BLaER1 treated with 17β-estradiol and CSF1 and Interleukin-3, amounts not matched to agents 10 nM and 100 nM (cell line): Measurements from ENCODE around the gene MECP2.

Experiments
- H3K27ac ChIP-seq, 11 experiments: shearing (Covaris generic); formaldehyde crosslinking; 2 replicates each; pipeline ENCODE4 v1.8.1; 2022
- H3K27me3 ChIP-seq, 11 experiments: shearing (Covaris generic); formaldehyde crosslinking; 2 replicates each; pipeline ENCODE4 v1.8.1; 2022
- H3K36me3 ChIP-seq, 11 experiments: shearing (Covaris generic); formaldehyde crosslinking; 2 replicates each; pipeline ENCODE4 v1.8.1; 2022
- H3K4me1 ChIP-seq, 10 experiments: shearing (Covaris generic); formaldehyde crosslinking; 2 replicates each; pipeline ENCODE4 v1.8.1; 2022
- H3K4me2 ChIP-seq, 11 experiments: shearing (Covaris generic); formaldehyde crosslinking; 2 replicates each; pipeline ENCODE4 v1.8.1; 2022
- H3K4me3 ChIP-seq, 10 experiments: shearing (Covaris generic); formaldehyde crosslinking; 2 replicates each; pipeline ENCODE4 v1.8.1; 2022
- H3K9ac ChIP-seq, 11 experiments: shearing (Covaris generic); formaldehyde crosslinking; 2 replicates each; pipeline ENCODE4 v1.8.1; 2022
- H3K9me3 ChIP-seq, 11 experiments: shearing (Covaris generic); formaldehyde crosslinking; replicated peaks in 1 of 11; 2 replicates each; pipeline ENCODE4 v1.8.1; 2022
- H4K20me1 ChIP-seq, 11 experiments: shearing (Covaris generic); formaldehyde crosslinking; 2 replicates each; pipeline ENCODE4 v1.8.1; 2022
- Cebpa-rat ChIP-seq, 11 experiments: shearing (Covaris generic); IDR thresholded peaks; 2 replicates each; pipeline ENCODE4 v1.8.1; 2022

Gene MECP2

DNA sequence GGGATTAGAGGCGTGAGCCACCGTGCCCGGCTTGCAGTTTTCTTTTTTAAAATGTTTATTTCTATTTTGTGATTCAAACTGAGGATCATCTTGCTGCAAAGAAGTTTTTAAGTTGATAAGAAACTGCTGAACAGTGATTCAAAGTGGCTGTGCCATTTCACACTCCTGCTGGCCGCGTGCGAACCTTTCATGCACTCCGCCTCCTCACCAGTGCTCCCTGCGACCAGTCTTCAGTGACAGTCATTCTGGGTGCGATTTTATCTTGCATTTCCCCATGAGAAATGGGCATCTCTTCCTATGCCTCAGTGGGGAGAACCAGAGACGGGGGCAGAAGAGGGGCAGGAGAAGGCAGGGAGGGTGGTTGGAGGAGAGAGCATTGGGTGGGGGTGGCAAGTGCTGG lies 103.5 kb downstream of the MECP2 start:
- H3K4me1 ChIP-seq: peaks cover 15 to 41% (median 27%) of the 10 kb centered on the region in 10 experiments
- no peaks in the 10 kb centered on the region for H3K36me3 ChIP-seq
- H3K4me3 ChIP-seq: no peak overlapping the region
- H3K27ac ChIP-seq: no peak overlapping the region
- H3K9ac ChIP-seq: no peak overlapping the region
- peaks cover 0 to 20% (median 0%) of the 10 kb centered on the region in 11 experiments; a peak in 3 of 22 replicates for H4K20me1 ChIP-seq
- peaks cover 78 to 96% (median 93%) of the 10 kb centered on the region in 11 experiments for H3K27me3 ChIP-seq
- H3K9me3 ChIP-seq: peaks cover 0 to 12% (median 8%) of the 10 kb centered on the region in 11 experiments; a peak in 15 of 22 replicates
- H3K4me2 ChIP-seq: no peak overlapping the region
- no peak for TF ChIP-seq Cebpa-rat (IDR thresholded peaks at IDR 0.05)

- Histone ChIP-seq H3K4me3 (no peak overlapping the region), H3K9me3 (peaks cover 0 to 12% (median 8%) of the 10 kb centered on the region in 11 experiments; a peak in 15 of 22 replicates), H4K20me1 (peaks cover 0 to 20% (median 0%) of the 10 kb centered on the region in 11 experiments; a peak in 4 of 22 replicates)
Measured at GRCh38 chrX:153993079-153993478, 104.4 kb downstream of the MECP2 start.

GRCh38 chrX:153992180-153992579 lies 105.3 kb downstream of the MECP2 start:
- peak overlapping the region in 5 of 11 experiments; percentile 0 to 49 (median 17); a peak in 4 of 22 replicates for H3K27ac ChIP-seq
- TF ChIP-seq Cebpa-rat (IDR thresholded peaks at IDR 0.05): no peak
- peaks cover 0 to 17% (median 0%) of the 10 kb centered on the region in 11 experiments; a peak in 4 of 22 replicates for H4K20me1 ChIP-seq
- peaks cover 26 to 54% (median 39%) of the 10 kb centered on the region in 10 experiments for H3K4me1 ChIP-seq
- peaks cover 73 to 96% (median 92%) of the 10 kb centered on the region in 11 experiments for H3K27me3 ChIP-seq
- no peak overlapping the region for H3K4me3 ChIP-seq
- H3K9me3 ChIP-seq: peaks cover 0 to 12% (median 8%) of the 10 kb centered on the region in 11 experiments; a peak in 15 of 22 replicates
- no peaks in the 10 kb centered on the region for H3K36me3 ChIP-seq
- H3K4me2 ChIP-seq: peak overlapping the region in 7 of 11 experiments; percentile 6 to 42 (median 18); a peak in 8 of 22 replicates
- H3K9ac ChIP-seq: no peak overlapping the region

More at GRCh38 chrX:153993079-153993478, 104.4 kb downstream of the MECP2 start:
- no peak for TF ChIP-seq Cebpa-rat (IDR thresholded peaks at IDR 0.05)
- no peak overlapping the region for H3K9ac ChIP-seq
- H3K27ac ChIP-seq: no peak overlapping the region
- no peaks in the 10 kb centered on the region for H3K36me3 ChIP-seq
- H3K4me2 ChIP-seq: 0 out of 22 replicates have a peak overlapping the region, but pooled peaks of 1 of the 11 experiments have one; percentile 4
- H3K27me3 ChIP-seq: peaks cover 77 to 96% (median 93%) of the 10 kb centered on the region in 11 experiments
- peaks cover 24 to 49% (median 32%) of the 10 kb centered on the region in 10 experiments for H3K4me1 ChIP-seq

GRCh38 chrX:153991013-153991580 lies 106.4 kb downstream of the MECP2 start:
- Histone ChIP-seq H4K20me1 (peaks cover 0 to 19% (median 0%) of the 10 kb centered on the region in 11 experiments; a peak in 6 of 22 replicates), H3K4me1 (peaks cover 32 to 65% (median 50%) of the 10 kb centered on the region in 10 experiments), H3K4me3 (no peak overlapping the region), H3K9ac (peak overlapping the region in 1 of 11 experiments; percentile 30; a peak in 2 of 22 replicates), H3K36me3 (no peaks in the 10 kb centered on the region), H3K4me2 (peak overlapping the region in 8 of 11 experiments; percentile 2 to 71 (median 48); a peak in 5 of 22 replicates), H3K9me3 (peaks cover 0 to 12% (median 8%) of the 10 kb centered on the region in 11 experiments; a peak in 15 of 22 replicates), H3K27ac (peak overlapping the region in 8 of 11 experiments; percentile 57 to 71 (median 68); a peak in 15 of 22 replicates), H3K27me3 (peaks cover 73 to 96% (median 92%) of the 10 kb centered on the region in 11 experiments)
- no peak for TF ChIP-seq Cebpa-rat (IDR thresholded peaks at IDR 0.05)

- Histone ChIP-seq H3K4me1 (peaks cover 41 to 75% (median 58%) of the 10 kb centered on the region in 10 experiments), H3K9ac (peak overlapping the region in 8 of 11 experiments; percentile 21 to 57 (median 48); a peak in 11 of 22 replicates)
Measured at GRCh38 chrX:153989973-153990655, 107.4 kb downstream of the MECP2 start.

DNA sequence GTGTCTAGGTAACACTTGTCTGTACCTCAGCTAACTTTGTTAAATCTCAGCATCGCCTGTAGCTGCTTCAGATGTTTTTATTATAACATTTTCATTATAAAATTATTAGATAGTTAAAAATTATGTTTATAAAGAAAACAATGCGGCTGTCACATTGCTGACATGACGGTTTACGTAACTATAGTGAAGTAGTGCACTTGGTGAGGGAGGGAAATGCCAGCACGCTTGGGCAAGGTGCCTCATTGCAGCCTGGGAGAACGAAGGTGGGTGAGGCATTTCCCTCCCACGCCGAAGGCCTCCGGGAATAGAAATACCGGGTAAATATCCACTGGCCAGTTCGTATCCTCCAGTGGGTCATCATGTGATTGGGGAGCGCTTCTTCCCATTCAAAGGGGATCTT lies 109.0 kb downstream of the MECP2 start:
- no peak for TF ChIP-seq Cebpa-rat (IDR thresholded peaks at IDR 0.05)
- peaks cover 0 to 12% (median 8%) of the 10 kb centered on the region in 11 experiments; a peak in 15 of 22 replicates for H3K9me3 ChIP-seq
- peak overlapping the region in 6 of 11 experiments; percentile 11 to 69 (median 51); a peak in 8 of 22 replicates for H3K27ac ChIP-seq
- peaks cover 58 to 91% (median 73%) of the 10 kb centered on the region in 10 experiments for H3K4me1 ChIP-seq
- H4K20me1 ChIP-seq: peaks cover 0 to 37% (median 25%) of the 10 kb centered on the region in 11 experiments; a peak in 13 of 22 replicates
- H3K4me3 ChIP-seq: no peak overlapping the region
- no peaks in the 10 kb centered on the region for H3K36me3 ChIP-seq
- H3K9ac ChIP-seq: 0 out of 22 replicates have a peak overlapping the region, but pooled peaks of 1 of the 11 experiments have one; percentile 6
- peaks cover 82 to 96% (median 94%) of the 10 kb centered on the region in 11 experiments for H3K27me3 ChIP-seq
- H3K4me2 ChIP-seq: peak overlapping the region in 5 of 11 experiments; percentile 18 to 44 (median 24); a peak in 4 of 22 replicates

More at GRCh38 chrX:153989973-153990655, 107.4 kb downstream of the MECP2 start:
- 0 out of 22 replicates have a peak, but pooled peaks of 1 of the 11 experiments have one; percentile 19 for TF ChIP-seq Cebpa-rat (IDR thresholded peaks at IDR 0.05)
- Histone ChIP-seq H3K4me3 (no peak overlapping the region), H3K9me3 (peaks cover 0 to 12% (median 8%) of the 10 kb centered on the region in 11 experiments; a peak in 15 of 22 replicates), H3K27ac (peak overlapping the region in 9 of 11 experiments; percentile 3 to 71 (median 68); a peak in 18 of 22 replicates), H3K4me2 (peak overlapping the region; percentile 31 to 71 (median 51)), H4K20me1 (peaks cover 0 to 23% (median 9%) of the 10 kb centered on the region in 11 experiments; a peak in 11 of 22 replicates), H3K36me3 (no peaks in the 10 kb centered on the region), H3K27me3 (peaks cover 71 to 96% (median 92%) of the 10 kb centered on the region in 11 experiments)

DNA sequence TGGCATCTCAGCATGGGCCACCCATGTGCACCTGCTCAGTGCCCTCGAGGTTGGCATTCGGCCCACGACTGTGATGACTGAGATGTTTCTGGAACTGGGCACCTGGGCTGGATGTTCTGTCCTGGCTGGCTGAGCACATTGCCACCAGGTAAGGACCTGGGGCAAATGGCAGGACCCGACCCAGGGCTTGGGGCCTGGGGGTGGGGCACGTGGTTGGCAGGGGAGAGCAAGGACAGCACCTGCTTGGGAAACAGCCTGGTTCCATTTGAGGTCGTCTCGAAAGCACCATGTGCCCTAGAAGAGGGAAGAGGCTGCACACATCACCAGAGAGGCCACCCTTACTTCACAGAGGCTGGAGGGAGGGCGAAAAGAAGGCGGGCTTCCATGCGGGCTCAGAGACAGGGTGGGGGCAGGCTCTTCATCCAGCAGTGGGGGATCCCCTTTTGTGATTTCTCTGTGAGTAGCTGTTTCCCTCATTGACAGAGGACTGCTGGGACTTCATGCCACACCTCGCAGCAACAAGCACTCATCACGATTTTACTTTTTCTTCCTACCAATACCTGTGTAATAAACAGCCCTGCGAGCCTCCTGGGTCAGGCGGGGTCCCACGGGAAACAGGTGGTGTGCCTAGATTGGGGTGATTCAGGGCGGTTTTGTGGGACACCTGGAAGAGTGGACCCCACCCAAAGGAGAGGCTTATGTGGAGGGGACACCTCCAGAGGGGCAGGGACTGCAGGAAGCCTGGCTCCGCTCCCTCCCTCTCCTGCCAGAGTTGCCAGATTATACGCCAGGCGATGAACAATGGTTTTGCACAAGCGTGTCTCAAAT lies 113.0 kb downstream of the MECP2 start:
- peaks cover 62 to 93% (median 86%) of the 10 kb centered on the region in 10 experiments for H3K4me1 ChIP-seq
- H3K9ac ChIP-seq: peak overlapping the region in 10 of 11 experiments; percentile 53 to 80 (median 76); a peak in 18 of 22 replicates
- TF ChIP-seq Cebpa-rat (IDR thresholded peaks at IDR 0.05): no peak
- H3K9me3 ChIP-seq: peaks cover 0 to 12% (median 0%) of the 10 kb centered on the region in 11 experiments; a peak in 3 of 22 replicates
- H3K4me2 ChIP-seq: peak overlapping the region; percentile 54 to 90 (median 69)
- H3K36me3 ChIP-seq: no peaks in the 10 kb centered on the region
- no peak overlapping the region for H3K4me3 ChIP-seq
- H3K27me3 ChIP-seq: peaks cover 83 to 100% (median 96%) of the 10 kb centered on the region in 11 experiments
- peaks cover 0 to 55% (median 46%) of the 10 kb centered on the region in 11 experiments; a peak in 14 of 22 replicates for H4K20me1 ChIP-seq
- H3K27ac ChIP-seq: peak overlapping the region in 10 of 11 experiments; percentile 64 to 92 (median 86); a peak in 19 of 22 replicates
